Subcutaneous adipose tissue (tissue), 4 donors: ENCODE data around the gene RPP40. TPM values are rescaled to one million over a fixed set of nuclear protein-coding genes. Genes with fewer than 3 reads are reported as not detected.

Experiments
- total RNA-seq, 4 donors: library from RNA; depleted of rRNA; stranded (reverse); fragments of >200 nt; gene quantifications; one replicate each; pipeline ENCODE4 v1.1.0, GENCODE V29; 2016
- TF ChIP-seq, protein P1 (sequence below): fragments of 450-650 bp; IDR thresholded peaks from one replicate; pipeline ENCODE4 v1.5.1; 2016; ENCODE audit warnings: low read depth, mild to moderate bottlenecking, control low read depth, antibody characterized with exemption, moderate library complexity

The RPP40 gene
- total RNA-seq, 4 donors from 2014 or later = 3.0 to 12.4 (median 6.4) TPM

GRCh38 chr6:4947716-4948115, 56.1 kb downstream of the RPP40 start:
- TF ChIP-seq, protein P1, sequence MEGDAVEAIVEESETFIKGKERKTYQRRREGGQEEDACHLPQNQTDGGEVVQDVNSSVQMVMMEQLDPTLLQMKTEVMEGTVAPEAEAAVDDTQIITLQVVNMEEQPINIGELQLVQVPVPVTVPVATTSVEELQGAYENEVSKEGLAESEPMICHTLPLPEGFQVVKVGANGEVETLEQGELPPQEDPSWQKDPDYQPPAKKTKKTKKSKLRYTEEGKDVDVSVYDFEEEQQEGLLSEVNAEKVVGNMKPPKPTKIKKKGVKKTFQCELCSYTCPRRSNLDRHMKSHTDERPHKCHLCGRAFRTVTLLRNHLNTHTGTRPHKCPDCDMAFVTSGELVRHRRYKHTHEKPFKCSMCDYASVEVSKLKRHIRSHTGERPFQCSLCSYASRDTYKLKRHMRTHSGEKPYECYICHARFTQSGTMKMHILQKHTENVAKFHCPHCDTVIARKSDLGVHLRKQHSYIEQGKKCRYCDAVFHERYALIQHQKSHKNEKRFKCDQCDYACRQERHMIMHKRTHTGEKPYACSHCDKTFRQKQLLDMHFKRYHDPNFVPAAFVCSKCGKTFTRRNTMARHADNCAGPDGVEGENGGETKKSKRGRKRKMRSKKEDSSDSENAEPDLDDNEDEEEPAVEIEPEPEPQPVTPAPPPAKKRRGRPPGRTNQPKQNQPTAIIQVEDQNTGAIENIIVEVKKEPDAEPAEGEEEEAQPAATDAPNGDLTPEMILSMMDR = no peak

DNA sequence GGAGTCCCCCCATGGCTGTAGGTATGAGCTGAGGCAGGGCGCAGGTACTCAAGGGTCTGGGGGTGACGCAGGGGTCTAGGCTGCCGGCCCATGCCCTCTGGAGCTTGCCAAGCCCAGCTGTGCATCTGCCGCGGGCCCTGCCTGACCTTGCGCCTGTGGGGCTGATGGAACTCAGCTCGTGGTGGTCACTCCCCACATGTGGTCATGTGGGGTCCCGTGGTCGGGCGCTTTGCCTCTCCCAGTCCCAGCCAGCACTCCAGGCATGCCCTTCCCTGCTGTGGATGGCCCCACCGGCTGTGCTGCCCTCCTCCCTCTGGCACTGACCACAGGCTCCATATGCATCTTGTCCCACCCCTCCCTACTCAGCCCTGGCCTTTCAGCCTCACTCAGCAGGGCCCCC, 57.3 kb downstream of the RPP40 start:
- TF ChIP-seq, protein P1 = no peak

Other genes starting within 250 kb of the RPP40 start
- 10 to 100 TPM; 27.7 to 37.0 (median 33.1) TPM for gene CDYL, start 227.6 kb downstream of the RPP40 start, total RNA-seq
- gene PPP1R3G, start 81.3 kb upstream of the RPP40 start, total RNA-seq = 1 to 10 TPM; 1.3 to 4.2 (median 2.5) TPM